ENCODE measurements around the gene CHSY3.

Gene CHSY3

DNA sequence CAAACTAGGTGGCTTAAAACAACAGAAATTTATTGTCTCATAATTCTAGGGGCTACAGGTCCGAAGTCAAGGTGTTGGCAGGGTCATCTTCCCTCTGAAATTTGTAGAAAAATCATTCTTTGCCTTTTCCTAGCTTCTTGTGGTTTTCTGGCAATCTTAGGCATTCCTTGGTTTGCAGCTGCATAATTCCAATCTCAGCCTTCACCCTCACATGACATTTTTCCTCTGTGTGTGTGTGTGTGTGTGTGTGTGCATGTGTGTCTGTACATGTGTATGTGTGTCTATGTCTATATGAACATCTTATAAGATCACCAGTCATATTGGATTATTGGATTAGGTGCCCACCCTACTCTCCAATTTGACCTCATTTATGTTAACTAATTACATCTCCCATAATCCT, 330.6 kb downstream of the CHSY3 start:
- no peak overlapping the region for H3K4me3 ChIP-seq (ENCODE audit: low read length)
- H3K27me3 ChIP-seq (ENCODE audit: control insufficient read depth, insufficient read depth, low read length): no peaks in the 10 kb centered on the region
- H3K27ac ChIP-seq (ENCODE audit: low read length): no peak overlapping the region
- H3K4me1 ChIP-seq (ENCODE audit: control insufficient read depth, low read depth, low read length): no peaks in the 10 kb centered on the region
- H3K36me3 ChIP-seq (ENCODE audit: control insufficient read depth, low read depth, low read length): no peaks in the 10 kb centered on the region
- no peaks in the 10 kb centered on the region for H3K9me3 ChIP-seq (ENCODE audit: control insufficient read depth, low read depth, low read length)
- no peak overlapping the region for H3K9ac ChIP-seq (ENCODE audit: low read length)
